ENCODE data around the gene FOXO1. TPM values are rescaled to one million over a fixed set of nuclear protein-coding genes. Genes with fewer than 3 reads are reported as not detected.
"Not testable (repeated sequence)": the region's sequence is repeated elsewhere in the genome, so short reads cannot be mapped to it uniquely, and the experiment has no call there.

FOXO1 gene
- 10 to 100 TPM; 28.7 to 34.1 (median 30.5) TPM for total RNA-seq
- long read RNA-seq, donor 1, full-length matches to known transcripts = 63 of 79 reads
- long read RNA-seq, donor 1, partial matches to known transcripts = 7 of 79 reads
- long read RNA-seq, donor 1, other reads (novel, unspliced or antisense) = 9 of 79 reads
- long read RNA-seq, donor 2, partial matches to known transcripts = 2 of 6 reads
- long read RNA-seq, donor 2, other reads (novel, unspliced or antisense) = 4 of 6 reads

GRCh38 chr13:40666045-40666932 lies at the start of gene FOXO1:
FOXO1 (minus strand) TSS chr13:40666641; CDS start chr13:40666212, 429 bp downstream.
- intact Hi-C loops (cut with DNase I, micrococcal nuclease) = no loop called here
- Histone ChIP-seq H3K4me1 (ENCODE audit: low read depth) (peaks cover 24% of the 10 kb centered on the region), H3K9me3 (no peaks in the 10 kb centered on the region), H3K4me3 (peak within 1 kb of the TSS; percentile 73), H3K36me3 (ENCODE audit: low read depth) (no peaks in the 10 kb centered on the region)
- DNase-seq = peak; percentile 90 to 94 (median 93)
- no peak for TF ChIP-seq CTCF (IDR thresholded peaks at IDR 0.05)
- peak; percentile 82 for ATAC-seq

GRCh38 chr13:40714433-40714832 lies 48.0 kb upstream of the FOXO1 start:
- H3K9me3 ChIP-seq = peaks cover 31% of the 10 kb centered on the region
- DNase-seq; H3K36me3 ChIP-seq (ENCODE audit: low read depth); H3K4me1 ChIP-seq (ENCODE audit: low read depth); ATAC-seq; intact Hi-C loops (cut with DNase I, micrococcal nuclease); H3K4me3 ChIP-seq: not testable (repeated sequence)

DNA sequence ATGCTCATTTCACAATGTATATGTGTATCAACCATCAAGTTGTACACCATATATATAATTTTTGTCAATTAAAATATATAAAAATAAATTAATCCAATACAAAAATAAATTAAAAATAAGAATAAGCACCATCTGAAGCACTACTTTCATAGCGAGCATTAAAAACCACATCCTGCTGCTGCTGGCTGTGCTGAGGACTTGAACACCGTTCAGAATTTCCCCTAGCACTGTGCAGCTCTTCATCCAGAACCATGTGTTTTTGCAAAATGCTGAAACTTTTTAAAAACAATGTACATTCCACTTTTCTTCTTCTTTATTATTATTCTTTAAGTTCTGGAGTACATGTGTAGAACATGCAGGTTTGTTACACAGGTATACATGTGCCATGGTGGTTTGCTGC lies 40.0 kb upstream of the FOXO1 start:
- H3K36me3 ChIP-seq (ENCODE audit: low read depth) = no peaks in the 10 kb centered on the region
- ATAC-seq (no peak), DNase-seq (no peak)
- peaks cover 47% of the 10 kb centered on the region for H3K9me3 ChIP-seq
- TF ChIP-seq CTCF (IDR thresholded peaks at IDR 0.05) = no peak
- intact Hi-C loops (cut with DNase I, micrococcal nuclease) = no loop called here
- no peaks in the 10 kb centered on the region for H3K4me1 ChIP-seq (ENCODE audit: low read depth)
- no peak overlapping the region for H3K4me3 ChIP-seq

DNA sequence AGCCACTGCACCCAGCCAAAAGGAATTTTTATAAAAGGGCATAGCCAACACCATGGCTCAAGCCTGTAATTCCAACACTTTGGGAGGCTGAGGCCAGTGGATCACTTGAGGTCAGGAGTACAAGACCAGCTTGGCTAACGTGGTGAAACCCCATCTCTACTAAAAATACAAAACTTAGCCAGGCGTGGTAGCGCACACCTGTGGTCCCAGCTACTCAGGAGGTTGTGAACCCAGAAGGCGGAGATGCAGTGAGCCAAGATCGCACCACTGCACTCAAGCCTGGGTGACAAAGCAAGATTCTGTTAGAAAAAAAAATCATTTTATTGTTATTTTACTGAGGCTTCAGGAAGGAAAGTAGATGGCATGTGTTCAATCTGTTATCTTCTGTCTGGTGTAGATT lies 31.3 kb upstream of the FOXO1 start:
- no peaks in the 10 kb centered on the region for H3K9me3 ChIP-seq
- ATAC-seq = no peak
- intact Hi-C loops (cut with DNase I, micrococcal nuclease) = no loop called here

GRCh38 chr13:40694426-40694825 lies 28.0 kb upstream of the FOXO1 start:
- DNase-seq = no peak
- Histone ChIP-seq H3K9me3 (no peaks in the 10 kb centered on the region), H3K4me1 (ENCODE audit: low read depth) (no peaks in the 10 kb centered on the region), H3K4me3 (no peak overlapping the region), H3K36me3 (ENCODE audit: low read depth) (no peaks in the 10 kb centered on the region)
- ATAC-seq = no peak
- TF ChIP-seq CTCF (IDR thresholded peaks at IDR 0.05) = no peak
- intact Hi-C loops (cut with DNase I, micrococcal nuclease) = no loop called here

More for the DNA sequence above, 31.3 kb upstream of the FOXO1 start:
- Histone ChIP-seq H3K36me3 (ENCODE audit: low read depth) (no peaks in the 10 kb centered on the region), H3K4me3 (no peak overlapping the region), H3K4me1 (ENCODE audit: low read depth) (no peaks in the 10 kb centered on the region)
- DNase-seq = no peak
- TF ChIP-seq CTCF (IDR thresholded peaks at IDR 0.05) = no peak

DNA sequence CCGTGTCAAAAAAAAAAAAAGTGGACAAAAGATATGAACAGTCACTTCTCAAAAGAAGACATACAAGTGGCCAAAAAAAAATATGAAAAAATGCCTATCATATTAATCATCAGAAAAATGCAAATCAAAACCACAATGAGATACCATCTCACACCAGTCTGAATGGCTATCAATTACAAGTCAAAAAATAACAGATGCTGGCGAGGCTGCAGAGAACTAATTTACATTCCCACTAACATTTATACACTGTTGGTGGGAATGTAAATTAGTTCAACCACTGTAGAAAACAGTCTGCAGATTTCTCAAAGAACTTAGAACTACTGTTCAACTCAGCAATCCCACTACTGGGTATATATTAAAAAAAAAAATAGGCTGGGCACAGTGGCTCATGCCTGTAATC lies 26.5 kb upstream of the FOXO1 start:
- no peaks in the 10 kb centered on the region for H3K9me3 ChIP-seq
- intact Hi-C loops (cut with DNase I, micrococcal nuclease) = no loop called here
- no peaks in the 10 kb centered on the region for H3K36me3 ChIP-seq (ENCODE audit: low read depth)
- no peaks in the 10 kb centered on the region for H3K4me1 ChIP-seq (ENCODE audit: low read depth)
- DNase-seq (no peak), ATAC-seq (no peak)
- no peak overlapping the region for H3K4me3 ChIP-seq
- no peak for TF ChIP-seq CTCF (IDR thresholded peaks at IDR 0.05)
